ENCODE measurements around the gene CDR2.

Gene CDR2

DNA sequence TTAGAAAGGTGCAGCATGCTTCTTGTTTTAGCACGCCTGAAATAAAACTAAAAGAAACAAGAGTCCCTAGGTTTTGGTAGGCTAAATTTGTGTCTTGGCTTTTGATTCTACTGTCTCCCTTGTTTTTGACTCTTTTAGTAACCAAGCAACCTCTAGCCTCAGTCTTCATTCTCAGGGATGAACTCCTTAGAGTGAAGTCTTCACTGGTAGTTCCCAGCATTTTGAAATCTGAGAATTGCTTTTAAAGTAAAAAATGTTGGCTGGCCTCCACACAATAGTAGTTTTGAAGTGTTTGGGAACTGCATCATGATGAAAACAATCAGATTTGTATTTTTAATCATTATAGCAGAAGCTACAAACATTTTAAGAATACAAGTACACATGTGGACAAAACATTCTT lies 6.1 kb upstream of the CDR2 start:
- Histone ChIP-seq H3K27me3 (ENCODE audit: control insufficient read depth in 2 of 2, insufficient read depth in 2 of 2, low read length in 2 of 2) (no peaks in the 10 kb centered on the region), H3K36me3 (ENCODE audit: control insufficient read depth in 2 of 2, insufficient read depth in 2 of 2, low read length in 2 of 2) (peaks cover 0 to 2% of the 10 kb centered on the region in 2 donors), H3K9me3 (ENCODE audit: control insufficient read depth in 2 of 2, low read length in 2 of 2) (no peaks in the 10 kb centered on the region), H3K4me1 (ENCODE audit: control insufficient read depth in 2 of 2, insufficient read depth in 2 of 2, low read length in 2 of 2) (peaks cover 0 to 2% of the 10 kb centered on the region in 2 donors), H3K27ac (ENCODE audit: low read depth in 2 of 2, low read length in 2 of 2) (no peak overlapping the region), H3K4me3 (ENCODE audit: low read length in 2 of 2) (no peak overlapping the region), H3K9ac (ENCODE audit: low read depth in 1 of 2, low read length in 2 of 2) (no peak overlapping the region)

- Histone ChIP-seq H3K4me3 (ENCODE audit: low read length in 2 of 2) (no peak overlapping the region), H3K9me3 (ENCODE audit: control insufficient read depth in 2 of 2, low read length in 2 of 2) (no peaks in the 10 kb centered on the region), H3K36me3 (ENCODE audit: control insufficient read depth in 2 of 2, insufficient read depth in 2 of 2, low read length in 2 of 2) (peaks cover 0 to 2% of the 10 kb centered on the region in 2 donors), H3K27ac (ENCODE audit: low read depth in 2 of 2, low read length in 2 of 2) (no peak overlapping the region), H3K9ac (ENCODE audit: low read depth in 1 of 2, low read length in 2 of 2) (no peak overlapping the region), H3K27me3 (ENCODE audit: control insufficient read depth in 2 of 2, insufficient read depth in 2 of 2, low read length in 2 of 2) (no peaks in the 10 kb centered on the region), H3K4me1 (ENCODE audit: control insufficient read depth in 2 of 2, insufficient read depth in 2 of 2, low read length in 2 of 2) (peaks cover 4 to 9% of the 10 kb centered on the region in 2 donors)
These were observed 5.2 kb upstream of the CDR2 start for GRCh38 chr16:22379656-22380055.

- H3K4me3 ChIP-seq (ENCODE audit: low read length in 2 of 2): no peak overlapping the region
- H3K36me3 ChIP-seq (ENCODE audit: control insufficient read depth in 2 of 2, insufficient read depth in 2 of 2, low read length in 2 of 2): no peaks in the 10 kb centered on the region
- H3K27ac ChIP-seq (ENCODE audit: low read depth in 2 of 2, low read length in 2 of 2): no peak overlapping the region
- H3K9ac ChIP-seq (ENCODE audit: low read depth in 1 of 2, low read length in 2 of 2): no peak overlapping the region
- H3K27me3 ChIP-seq (ENCODE audit: control insufficient read depth in 2 of 2, insufficient read depth in 2 of 2, low read length in 2 of 2): no peaks in the 10 kb centered on the region
- peaks cover 26 to 34% of the 10 kb centered on the region in 2 donors for H3K4me1 ChIP-seq (ENCODE audit: control insufficient read depth in 2 of 2, insufficient read depth in 2 of 2, low read length in 2 of 2)
- no peaks in the 10 kb centered on the region for H3K9me3 ChIP-seq (ENCODE audit: control insufficient read depth in 2 of 2, low read length in 2 of 2)
These were observed 1.7 kb upstream of the CDR2 start for GRCh38 chr16:22375963-22376640.

DNA sequence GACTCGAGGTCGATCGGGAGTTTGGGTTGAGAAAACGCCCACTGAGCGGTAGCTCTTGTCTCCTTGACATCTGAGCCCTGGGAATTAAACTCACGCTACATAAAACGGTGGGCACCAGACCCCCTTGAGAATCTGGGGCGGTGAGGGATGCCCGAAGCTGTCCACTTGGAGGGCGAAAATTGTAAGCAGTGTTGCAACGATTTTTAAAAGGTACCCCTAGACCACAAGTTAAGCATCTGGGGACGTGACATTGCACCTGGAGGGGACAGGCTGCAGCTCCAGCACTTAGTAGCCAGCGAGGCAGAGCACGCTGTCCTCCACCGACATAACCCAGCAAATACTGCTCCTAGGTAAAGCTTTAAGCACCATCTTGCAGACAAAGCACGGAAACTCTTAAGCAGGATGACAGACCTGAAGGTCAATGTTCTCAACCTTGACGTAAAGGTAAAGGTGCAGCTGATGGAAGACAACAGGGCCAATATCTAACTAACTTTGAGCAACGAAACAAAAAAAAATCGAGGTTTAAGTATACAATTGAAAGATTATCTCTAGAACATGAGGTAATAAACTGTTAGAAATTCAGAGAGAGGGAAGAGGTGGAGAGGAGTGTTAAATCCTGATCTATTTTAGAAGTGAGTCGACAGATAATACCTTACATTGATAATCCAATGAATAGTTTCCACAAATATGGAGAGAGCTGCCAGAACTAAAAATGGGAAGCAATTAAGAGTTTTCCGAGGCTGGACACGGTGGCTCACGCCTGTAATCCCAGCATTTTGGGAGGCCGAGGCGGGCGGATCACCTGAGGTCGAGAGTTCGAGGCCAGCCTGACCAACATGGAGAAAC lies 921 bp upstream of the CDR2 start:
- Histone ChIP-seq H3K4me3 (ENCODE audit: low read length in 2 of 2) (peak overlapping the region; percentile 85), H3K36me3 (ENCODE audit: control insufficient read depth in 2 of 2, insufficient read depth in 2 of 2, low read length in 2 of 2) (no peaks in the 10 kb centered on the region), H3K4me1 (ENCODE audit: control insufficient read depth in 2 of 2, insufficient read depth in 2 of 2, low read length in 2 of 2) (peaks cover 34 to 40% of the 10 kb centered on the region in 2 donors), H3K27ac (ENCODE audit: low read depth in 2 of 2, low read length in 2 of 2) (peak overlapping the region; percentile 71 to 80), H3K9ac (ENCODE audit: low read depth in 1 of 2, low read length in 2 of 2) (peak overlapping the region; percentile 78 to 84), H3K9me3 (ENCODE audit: control insufficient read depth in 2 of 2, low read length in 2 of 2) (no peaks in the 10 kb centered on the region), H3K27me3 (ENCODE audit: control insufficient read depth in 2 of 2, insufficient read depth in 2 of 2, low read length in 2 of 2) (no peaks in the 10 kb centered on the region)

- Histone ChIP-seq H3K9ac (ENCODE audit: low read depth in 1 of 2, low read length in 2 of 2) (peak overlapping the region; percentile 90), H3K4me3 (ENCODE audit: low read length in 2 of 2) (peak overlapping the region; percentile 85), H3K27me3 (ENCODE audit: control insufficient read depth in 2 of 2, insufficient read depth in 2 of 2, low read length in 2 of 2) (no peaks in the 10 kb centered on the region), H3K36me3 (ENCODE audit: control insufficient read depth in 2 of 2, insufficient read depth in 2 of 2, low read length in 2 of 2) (no peaks in the 10 kb centered on the region), H3K27ac (ENCODE audit: low read depth in 2 of 2, low read length in 2 of 2) (peak overlapping the region; percentile 80 to 84), H3K4me1 (ENCODE audit: control insufficient read depth in 2 of 2, insufficient read depth in 2 of 2, low read length in 2 of 2) (peaks cover 40 to 48% of the 10 kb centered on the region in 2 donors), H3K9me3 (ENCODE audit: control insufficient read depth in 2 of 2, low read length in 2 of 2) (no peaks in the 10 kb centered on the region)
These were observed 633 bp downstream of the CDR2 start for GRCh38 chr16:22373662-22374310.

DNA sequence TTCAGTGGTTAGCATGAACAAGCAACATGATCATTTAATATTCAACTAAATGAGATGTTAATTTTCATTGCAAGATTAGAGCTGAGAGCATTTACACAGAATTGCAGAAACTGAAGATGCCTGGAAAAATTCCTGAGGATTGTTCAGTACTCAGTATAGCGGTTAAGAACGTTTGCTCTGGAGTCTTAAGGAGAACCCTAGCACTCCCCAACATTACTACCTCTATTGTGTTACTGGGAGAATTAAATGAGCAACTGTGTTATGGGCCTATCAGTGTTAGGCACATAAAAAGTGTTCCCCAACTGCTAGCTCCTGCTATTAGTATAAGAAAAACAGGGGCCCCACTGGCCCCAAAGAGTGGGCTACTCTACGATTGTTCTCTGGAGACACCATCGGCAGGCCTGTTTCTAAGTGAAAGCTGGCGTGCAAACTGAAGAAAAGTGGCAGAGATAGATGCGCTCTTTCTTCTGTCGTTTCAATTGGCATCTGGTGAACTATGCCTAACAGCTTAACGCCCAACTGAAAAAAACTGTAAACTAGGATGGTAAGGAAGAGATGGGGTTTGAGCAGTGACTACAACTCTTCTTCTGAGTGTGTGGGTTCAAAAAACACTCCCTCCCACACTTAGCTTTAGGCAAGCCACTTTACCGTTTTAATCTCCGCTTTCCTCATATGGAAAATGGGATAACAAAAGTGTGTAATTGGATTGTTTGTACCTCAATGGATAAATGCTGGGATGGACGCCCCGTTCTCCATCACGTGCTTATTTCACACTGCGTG lies 1.3 kb downstream of the CDR2 start:
- peak overlapping the region; percentile 90 for H3K9ac ChIP-seq (ENCODE audit: low read depth in 1 of 2, low read length in 2 of 2)
- peaks cover 40 to 52% of the 10 kb centered on the region in 2 donors for H3K4me1 ChIP-seq (ENCODE audit: control insufficient read depth in 2 of 2, insufficient read depth in 2 of 2, low read length in 2 of 2)
- H3K27me3 ChIP-seq (ENCODE audit: control insufficient read depth in 2 of 2, insufficient read depth in 2 of 2, low read length in 2 of 2): no peaks in the 10 kb centered on the region
- no peaks in the 10 kb centered on the region for H3K9me3 ChIP-seq (ENCODE audit: control insufficient read depth in 2 of 2, low read length in 2 of 2)
- H3K36me3 ChIP-seq (ENCODE audit: control insufficient read depth in 2 of 2, insufficient read depth in 2 of 2, low read length in 2 of 2): no peaks in the 10 kb centered on the region
- peak overlapping the region in 1 of 2 donors; percentile 80 for H3K27ac ChIP-seq (ENCODE audit: low read depth in 2 of 2, low read length in 2 of 2)
- H3K4me3 ChIP-seq (ENCODE audit: low read length in 2 of 2): peak overlapping the region; percentile 85

DNA sequence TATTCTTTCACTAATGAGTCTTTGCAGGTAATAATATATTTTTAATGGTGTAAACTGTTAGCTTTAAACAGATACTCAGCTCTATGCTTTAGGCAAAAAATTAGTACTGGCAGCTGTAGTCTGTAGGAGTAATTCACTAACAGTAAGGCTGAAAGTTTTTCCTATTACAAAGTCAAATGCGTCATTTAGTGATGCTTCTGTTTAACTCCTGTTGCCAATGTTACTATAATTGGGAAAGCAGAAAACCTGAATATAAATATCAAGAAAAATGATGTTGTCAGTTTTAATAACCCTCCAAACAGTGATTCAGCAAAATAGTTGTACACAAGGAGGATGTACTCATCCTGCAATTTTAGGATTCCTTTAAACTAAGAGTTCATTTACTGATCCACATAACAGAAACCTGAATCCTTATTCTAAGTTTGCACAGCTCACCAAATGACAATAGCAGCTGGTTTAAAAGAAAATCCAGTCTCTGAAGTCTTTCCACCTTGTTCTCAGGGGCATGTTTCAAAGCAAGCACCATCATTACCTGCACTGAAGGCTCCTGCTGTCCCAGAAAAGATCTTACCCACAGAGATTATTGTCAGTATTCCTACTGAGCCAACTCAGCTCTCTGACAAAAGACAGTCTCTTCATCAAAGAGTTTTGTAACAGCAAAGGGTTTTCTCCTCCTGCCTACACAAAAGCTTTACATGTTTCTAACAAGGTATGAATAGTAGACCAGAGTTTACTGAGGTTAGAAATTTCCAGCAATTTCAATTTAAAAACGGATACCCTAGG lies 4.2 kb downstream of the CDR2 start:
- Histone ChIP-seq H3K4me1 (ENCODE audit: control insufficient read depth in 2 of 2, insufficient read depth in 2 of 2, low read length in 2 of 2) (peaks cover 36 to 50% of the 10 kb centered on the region in 2 donors), H3K27ac (ENCODE audit: low read depth in 2 of 2, low read length in 2 of 2) (peak overlapping the region; percentile 58 to 67)

GRCh38 chr16:22369221-22369811 lies 5.1 kb downstream of the CDR2 start:
- Histone ChIP-seq H3K27ac (ENCODE audit: low read depth in 2 of 2, low read length in 2 of 2) (peak overlapping the region; percentile 46 to 58), H3K4me1 (ENCODE audit: control insufficient read depth in 2 of 2, insufficient read depth in 2 of 2, low read length in 2 of 2) (peaks cover 31 to 48% of the 10 kb centered on the region in 2 donors)

More for the DNA sequence above, 4.2 kb downstream of the CDR2 start:
- peaks cover 0 to 5% of the 10 kb centered on the region in 2 donors for H3K36me3 ChIP-seq (ENCODE audit: control insufficient read depth in 2 of 2, insufficient read depth in 2 of 2, low read length in 2 of 2)
- no peak overlapping the region for H3K4me3 ChIP-seq (ENCODE audit: low read length in 2 of 2)
- H3K9ac ChIP-seq (ENCODE audit: low read depth in 1 of 2, low read length in 2 of 2): no peak overlapping the region
- no peaks in the 10 kb centered on the region for H3K27me3 ChIP-seq (ENCODE audit: control insufficient read depth in 2 of 2, insufficient read depth in 2 of 2, low read length in 2 of 2)
- H3K9me3 ChIP-seq (ENCODE audit: control insufficient read depth in 2 of 2, low read length in 2 of 2): no peaks in the 10 kb centered on the region

More at GRCh38 chr16:22369221-22369811, 5.1 kb downstream of the CDR2 start:
- H3K9me3 ChIP-seq (ENCODE audit: control insufficient read depth in 2 of 2, low read length in 2 of 2): no peaks in the 10 kb centered on the region
- H3K27me3 ChIP-seq (ENCODE audit: control insufficient read depth in 2 of 2, insufficient read depth in 2 of 2, low read length in 2 of 2): no peaks in the 10 kb centered on the region
- peaks cover 7 to 12% of the 10 kb centered on the region in 2 donors for H3K36me3 ChIP-seq (ENCODE audit: control insufficient read depth in 2 of 2, insufficient read depth in 2 of 2, low read length in 2 of 2)
- no peak overlapping the region for H3K9ac ChIP-seq (ENCODE audit: low read depth in 1 of 2, low read length in 2 of 2)
- no peak overlapping the region for H3K4me3 ChIP-seq (ENCODE audit: low read length in 2 of 2)
